ENCODE results near the gene HTR2C. TPM values are rescaled to one million over a fixed set of nuclear protein-coding genes. Genes with fewer than 3 reads are reported as not detected.
A peak's percentile ranks its signal among the peaks of the same experiment; 100 is the strongest.
"Not testable (repeated sequence)": the region's sequence is repeated elsewhere in the genome, so short reads cannot be mapped to it uniquely, and the experiment has no call there.

The HTR2C gene
- total RNA-seq, 1 donor from 2014 or later, result 1.7 TPM

DNA sequence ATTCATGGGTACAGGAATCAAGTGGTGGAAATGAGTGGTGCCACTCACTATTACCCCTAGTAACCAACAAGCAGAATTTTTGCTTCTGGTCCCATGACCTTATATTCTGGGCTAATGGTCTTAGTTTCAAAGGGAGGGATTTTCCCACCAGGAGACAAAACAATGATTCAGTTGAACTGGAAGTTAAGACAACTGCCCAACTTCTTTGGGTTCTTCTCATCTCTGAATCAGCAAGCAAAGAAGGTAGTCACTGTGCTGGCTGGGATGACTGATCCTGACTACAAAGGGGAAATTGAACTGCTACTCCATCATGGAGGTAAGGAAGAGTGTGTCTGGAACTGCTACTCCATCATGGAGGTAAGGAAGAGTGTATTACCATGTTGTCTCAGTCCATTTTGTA, 346.3 kb downstream of the HTR2C start:
- H3K36me3 ChIP-seq, result no peaks in the 10 kb centered on the region
- DNase-seq (ENCODE audit: extremely low spot score in 2 of 2), result no peak
- H3K27ac ChIP-seq, result no peak overlapping the region
- no peaks in the 10 kb centered on the region for H3K27me3 ChIP-seq
- no peaks in the 10 kb centered on the region for H3K9me3 ChIP-seq
- H3K4me3 ChIP-seq, result no peak overlapping the region
- no peaks in the 10 kb centered on the region for H3K4me1 ChIP-seq
- TF ChIP-seq POLR2AphosphoS5 (IDR thresholded peaks at IDR 0.05; ENCODE audit: insufficient read depth in 1 of 2, low read depth in 1 of 2), result no peak
- no peak for TF ChIP-seq POLR2A (IDR thresholded peaks at IDR 0.05)
- TF ChIP-seq, protein P1, sequence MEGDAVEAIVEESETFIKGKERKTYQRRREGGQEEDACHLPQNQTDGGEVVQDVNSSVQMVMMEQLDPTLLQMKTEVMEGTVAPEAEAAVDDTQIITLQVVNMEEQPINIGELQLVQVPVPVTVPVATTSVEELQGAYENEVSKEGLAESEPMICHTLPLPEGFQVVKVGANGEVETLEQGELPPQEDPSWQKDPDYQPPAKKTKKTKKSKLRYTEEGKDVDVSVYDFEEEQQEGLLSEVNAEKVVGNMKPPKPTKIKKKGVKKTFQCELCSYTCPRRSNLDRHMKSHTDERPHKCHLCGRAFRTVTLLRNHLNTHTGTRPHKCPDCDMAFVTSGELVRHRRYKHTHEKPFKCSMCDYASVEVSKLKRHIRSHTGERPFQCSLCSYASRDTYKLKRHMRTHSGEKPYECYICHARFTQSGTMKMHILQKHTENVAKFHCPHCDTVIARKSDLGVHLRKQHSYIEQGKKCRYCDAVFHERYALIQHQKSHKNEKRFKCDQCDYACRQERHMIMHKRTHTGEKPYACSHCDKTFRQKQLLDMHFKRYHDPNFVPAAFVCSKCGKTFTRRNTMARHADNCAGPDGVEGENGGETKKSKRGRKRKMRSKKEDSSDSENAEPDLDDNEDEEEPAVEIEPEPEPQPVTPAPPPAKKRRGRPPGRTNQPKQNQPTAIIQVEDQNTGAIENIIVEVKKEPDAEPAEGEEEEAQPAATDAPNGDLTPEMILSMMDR (IDR thresholded peaks at IDR 0.05), result no peak
- intact Hi-C loops (cut with DNase I), result no loop called here

DNA sequence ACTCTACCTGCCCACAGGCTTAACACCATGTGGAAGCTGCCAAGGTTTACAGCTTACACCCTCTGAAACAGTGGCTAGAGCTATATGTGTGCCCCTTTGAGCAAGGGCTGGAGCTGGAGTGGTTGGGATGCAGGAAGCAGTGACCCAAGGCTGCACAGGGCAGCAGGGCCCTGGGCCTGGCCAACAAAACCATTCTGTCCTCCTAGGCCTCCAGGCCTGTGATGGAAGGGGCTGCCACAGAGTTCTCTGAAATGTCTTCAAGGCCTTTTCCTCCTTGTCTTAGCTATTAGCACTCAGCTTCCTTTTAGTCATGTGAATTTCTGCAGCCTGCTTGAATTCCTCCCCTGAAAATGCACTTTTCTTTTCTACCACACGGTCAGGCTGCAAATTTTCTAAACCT, 348.7 kb downstream of the HTR2C start:
- H3K36me3 ChIP-seq, result no peaks in the 10 kb centered on the region
- TF ChIP-seq POLR2AphosphoS5 (IDR thresholded peaks at IDR 0.05; ENCODE audit: insufficient read depth in 1 of 2, low read depth in 1 of 2) (no peak), POLR2A (IDR thresholded peaks at IDR 0.05) (no peak)
- TF ChIP-seq, protein P1 (IDR thresholded peaks at IDR 0.05), result no peak
- H3K4me1 ChIP-seq, result no peaks in the 10 kb centered on the region
- intact Hi-C loops (cut with DNase I), result no loop called here
- H3K4me3 ChIP-seq, result no peak overlapping the region
- H3K9me3 ChIP-seq, result no peaks in the 10 kb centered on the region
- H3K27me3 ChIP-seq, result no peaks in the 10 kb centered on the region
- H3K27ac ChIP-seq, result no peak overlapping the region
- DNase-seq (ENCODE audit: extremely low spot score in 2 of 2), result no peak

DNA sequence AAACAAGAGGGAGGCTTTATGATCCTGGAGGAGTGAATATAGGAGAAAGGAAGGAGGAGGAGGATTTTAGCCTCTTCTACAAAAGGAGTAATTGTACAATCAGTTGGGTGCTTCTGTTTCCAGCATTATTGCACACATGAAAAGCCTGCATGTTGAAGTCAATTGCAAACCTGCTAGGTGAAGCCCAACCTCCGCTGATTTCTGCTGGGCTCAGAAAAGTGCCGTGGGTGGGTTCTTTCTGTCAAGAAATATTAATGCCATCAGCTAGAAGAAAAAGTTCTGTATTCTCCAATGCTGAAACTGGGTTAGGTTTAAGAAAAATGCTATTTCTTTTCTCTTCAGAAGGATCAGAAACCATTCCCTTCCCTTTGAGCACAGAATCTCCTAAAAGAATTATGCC, 349.4 kb downstream of the HTR2C start:
- H3K4me1 ChIP-seq; intact Hi-C loops (cut with DNase I): not testable (repeated sequence)

DNA sequence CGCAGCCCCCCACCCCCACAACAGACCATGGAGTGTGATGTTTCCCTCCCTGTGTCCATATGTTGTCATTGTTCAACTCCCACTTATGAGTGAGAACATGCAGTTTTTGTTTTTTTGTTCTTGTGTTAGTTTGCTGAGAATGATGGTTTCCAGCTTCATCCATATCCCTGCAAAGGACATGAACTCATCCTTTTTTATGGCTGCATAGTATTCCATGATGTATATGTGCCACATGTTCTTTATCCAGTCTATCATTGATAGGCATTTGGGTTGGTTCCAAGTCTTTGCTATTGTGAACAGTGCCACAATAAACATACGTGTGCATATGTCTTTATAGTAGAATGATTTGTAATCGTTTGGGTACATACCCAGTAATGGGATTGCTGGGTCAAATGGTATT, 353.2 kb downstream of the HTR2C start:
- H3K4me3 ChIP-seq; H3K36me3 ChIP-seq; H3K4me1 ChIP-seq; DNase-seq (ENCODE audit: extremely low spot score in 2 of 2); H3K27me3 ChIP-seq; H3K9me3 ChIP-seq; intact Hi-C loops (cut with DNase I); H3K27ac ChIP-seq: not testable (repeated sequence)

More for the DNA sequence above, 349.4 kb downstream of the HTR2C start:
- H3K36me3 ChIP-seq; H3K27me3 ChIP-seq; H3K27ac ChIP-seq; DNase-seq (ENCODE audit: extremely low spot score in 2 of 2); H3K4me3 ChIP-seq; H3K9me3 ChIP-seq: not testable (repeated sequence)

DNA sequence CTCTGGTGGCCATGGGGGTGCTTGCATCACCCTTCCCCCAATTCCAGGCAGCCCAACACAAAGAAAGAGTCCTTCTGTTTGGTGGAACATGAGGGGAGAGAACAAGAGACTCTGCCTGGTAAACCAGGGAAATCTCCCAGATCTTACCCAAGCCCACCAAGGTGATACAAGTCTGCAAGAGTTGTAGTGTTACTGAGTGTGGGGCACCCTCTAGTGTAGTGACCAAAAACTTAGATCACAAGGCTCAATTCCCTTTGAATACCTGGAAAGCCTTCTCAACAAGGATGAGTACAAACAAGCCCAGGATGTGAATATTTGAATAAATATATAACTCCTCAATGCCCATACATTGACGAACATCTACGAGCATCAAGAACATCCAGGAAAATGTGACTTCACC, 368.8 kb downstream of the HTR2C start:
- no peak for DNase-seq (ENCODE audit: extremely low spot score in 2 of 2)
- no peaks in the 10 kb centered on the region for H3K36me3 ChIP-seq
- TF ChIP-seq, protein P1 (IDR thresholded peaks at IDR 0.05), result no peak
- H3K4me1 ChIP-seq, result no peaks in the 10 kb centered on the region
- intact Hi-C loops (cut with DNase I), result no loop called here
- H3K27me3 ChIP-seq, result no peaks in the 10 kb centered on the region
- no peak overlapping the region for H3K27ac ChIP-seq
- H3K9me3 ChIP-seq, result no peaks in the 10 kb centered on the region
- no peak overlapping the region for H3K4me3 ChIP-seq

MicroRNA genes within 50 kb of the gene (microRNA counts, 767-probe panel; counts per million panel counts)
- microRNA hsa-miR-1264 (238 to 261 counts per million in 2 donors), microRNA hsa-miR-1298 (238 to 261 counts per million in 2 donors), microRNA hsa-miR-1911-5p (238 to 261 counts per million in 2 donors), microRNA hsa-miR-1912 (238 to 261 counts per million in 2 donors), microRNA hsa-miR-448 (238 to 261 counts per million in 2 donors), microRNA hsa-miR-764 (238 to 261 counts per million in 2 donors)

Small RNAs within 50 kb of the gene (microRNA-seq; reads per million reads assigned to microRNA genes)
- gene MIR1264 (ENCODE audit: borderline number of aligned reads, borderline replicate concordance) (6.7 reads per million, percentile 13 among the genes with 10 or more reads in this experiment), gene MIR1298 (ENCODE audit: borderline number of aligned reads, borderline replicate concordance) (70.4 reads per million, percentile 47 among the genes with 10 or more reads in this experiment), gene MIR1911 (ENCODE audit: borderline number of aligned reads, borderline replicate concordance) (140 reads per million, percentile 57 among the genes with 10 or more reads in this experiment), gene MIR1912 (ENCODE audit: borderline number of aligned reads, borderline replicate concordance) (91.4 reads per million, percentile 51 among the genes with 10 or more reads in this experiment), gene MIR448 (ENCODE audit: borderline number of aligned reads, borderline replicate concordance) (2.4 reads per million), gene MIR764 (ENCODE audit: borderline number of aligned reads, borderline replicate concordance) (not detected)

Small RNAs within 50 kb of the gene (small RNA-seq; reads per million reads assigned to genes)
- gene AL355812.1, result not detected
- gene MIR1264, result 0.43 reads per million
- gene MIR1298, result 47.8 reads per million, percentile 96 among the genes with 10 or more reads in this experiment
- gene MIR1911, result 2.2 reads per million, percentile 63 among the genes with 10 or more reads in this experiment
- gene MIR1912, result 2.1 reads per million, percentile 61 among the genes with 10 or more reads in this experiment
- gene MIR448, result 0.52 reads per million
- gene MIR764, result not detected
- 0.69 reads per million for gene SNORA35

Measured in vagina (tissue), 2 donors.